Fibroblast of skin of scalp (primary cell): Measurements from ENCODE around the gene SRRT.
"Not testable (repeated sequence)": the region's sequence is repeated elsewhere in the genome, so short reads cannot be mapped to it uniquely, and the experiment has no call there.

Source experiments
- DNase-seq: peaks from one replicate; pipeline ENCODE4 v3.0.0-alpha.2; 2013

The SRRT gene

GRCh38 chr7:100894860-100895700, 20.2 kb downstream of the SRRT start:
- no peak for DNase-seq

- DNase-seq, result no peak
Measured at GRCh38 chr7:100895701-100895955, 20.7 kb downstream of the SRRT start, which contains the start of gene ACHE. Gene ACHE (minus strand): TSS chr7:100895888. CDS start chr7:100894232, 1,656 bp downstream.

GRCh38 chr7:100895956-100896731, 21.2 kb downstream of the SRRT start:
- DNase-seq, result no peak

GRCh38 chr7:100896732-100897608, 22.1 kb downstream of the SRRT start:
- DNase-seq, result no peak

GRCh38 chr7:100897772-100898454, 23.0 kb downstream of the SRRT start:
- no peak for DNase-seq

- DNase-seq, result no peak
Measured at GRCh38 chr7:100899432-100899831, 24.5 kb downstream of the SRRT start.

GRCh38 chr7:100900978-100901377, 26.1 kb downstream of the SRRT start:
- DNase-seq, result no peak

GRCh38 chr7:100901921-100902332, 27.0 kb downstream of the SRRT start:
- DNase-seq, result no peak

GRCh38 chr7:100902638-100903037, 27.7 kb downstream of the SRRT start:
- DNase-seq, result no peak

GRCh38 chr7:100908512-100908911, 33.6 kb downstream of the SRRT start:
- DNase-seq, result no peak

- DNase-seq, result not testable (repeated sequence)
Measured at GRCh38 chr7:100910443-100910842, 35.5 kb downstream of the SRRT start.

GRCh38 chr7:100911484-100911883, 36.6 kb downstream of the SRRT start:
- no peak for DNase-seq

GRCh38 chr7:100914208-100914878, 39.4 kb downstream of the SRRT start:
- DNase-seq, result no peak

- no peak for DNase-seq
Measured at GRCh38 chr7:100914879-100915447, 40.1 kb downstream of the SRRT start.

GRCh38 chr7:100919335-100919734, 44.4 kb downstream of the SRRT start:
- not testable (repeated sequence) for DNase-seq

- DNase-seq, result not testable (repeated sequence)
Measured at GRCh38 chr7:100919779-100920437, 45.0 kb downstream of the SRRT start.

- no peak for DNase-seq
Measured at GRCh38 chr7:100921039-100921438, 46.1 kb downstream of the SRRT start.

- DNase-seq, result not testable (repeated sequence)
Measured at GRCh38 chr7:100923616-100924015, 48.7 kb downstream of the SRRT start.

- DNase-seq, result no peak
Measured at GRCh38 chr7:100929808-100930174, 54.9 kb downstream of the SRRT start.

GRCh38 chr7:100933734-100934133, 58.8 kb downstream of the SRRT start:
- no peak for DNase-seq

- not testable (repeated sequence) for DNase-seq
Measured at GRCh38 chr7:100935381-100935780, 60.5 kb downstream of the SRRT start.
